ENCODE data around the gene NEURL1. TPM values are rescaled to one million over a fixed set of nuclear protein-coding genes. Genes with fewer than 3 reads are reported as not detected.

The NEURL1 gene
- total RNA-seq, 2 experiments from 2014 or later = 1.1 to 1.6 TPM

DNA sequence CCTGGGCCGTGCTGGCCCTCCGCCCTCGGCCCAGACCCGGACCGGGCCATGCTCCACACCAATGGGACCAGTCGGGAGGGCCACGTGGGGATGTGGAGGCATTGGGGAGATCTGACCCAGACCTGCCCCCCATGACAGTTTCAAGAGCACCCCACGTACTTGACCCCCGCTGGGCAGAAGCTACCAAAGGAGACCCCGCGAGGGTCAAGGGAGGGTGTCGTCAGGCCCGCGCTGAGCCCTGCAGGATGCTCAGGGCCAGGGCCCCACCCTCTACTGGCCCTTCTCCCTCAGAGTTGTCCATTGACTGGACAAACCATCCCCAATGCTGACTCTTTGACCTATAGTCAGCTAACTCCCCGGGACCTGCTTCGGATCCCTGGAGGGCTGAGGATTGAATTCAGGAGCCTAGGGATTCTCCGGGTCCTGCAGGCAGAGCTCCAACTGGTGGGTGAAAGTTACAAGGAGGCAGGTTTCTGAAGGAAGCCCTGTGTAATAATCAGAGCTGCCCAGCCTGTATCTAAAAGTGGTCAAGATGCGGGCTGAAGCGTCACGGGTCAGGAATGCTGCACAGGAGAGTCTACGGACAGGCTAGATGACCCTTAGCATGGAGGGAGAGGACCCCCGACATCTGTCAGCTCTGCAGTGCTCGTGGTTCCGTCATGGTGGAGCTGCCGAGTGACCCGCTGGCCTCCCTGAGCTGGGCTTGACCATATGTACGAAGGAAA is 40.8 kb upstream of the NEURL1 start:
- H3K4me3 Mint-ChIP-seq = peak overlapping the region; percentile 83
- H3K36me3 Mint-ChIP-seq (ENCODE audit: low read depth) = peaks cover 35% of the 10 kb centered on the region
- no peaks in the 10 kb centered on the region for H3K9me3 Mint-ChIP-seq
- no peak for DNase-seq
- no peaks in the 10 kb centered on the region for H3K27me3 Mint-ChIP-seq
- peak overlapping the region; percentile 84 for H3K27ac Mint-ChIP-seq
- POLR2A ChIA-PET = no interaction called here
- CTCF ChIA-PET = interaction anchor here (0.7 to 4.6 kb wide), 6 partner anchors 13 to 84 kb away, joined by 3 to 16 read pairs (median 4); no protein-coding TSS in a partner anchor
- H3K4me1 Mint-ChIP-seq = peaks cover 66% of the 10 kb centered on the region

- POLR2A ChIA-PET = no interaction called here
- DNase-seq = no peak
- Mint-ChIP-seq H3K4me3 (no peak overlapping the region), H3K9me3 (no peaks in the 10 kb centered on the region), H3K27me3 (no peaks in the 10 kb centered on the region), H3K36me3 (ENCODE audit: low read depth) (peaks cover 24% of the 10 kb centered on the region), H3K27ac (peak overlapping the region; percentile 78), H3K4me1 (peaks cover 63% of the 10 kb centered on the region)
- CTCF ChIA-PET = interaction anchor here (0.5 to 4.6 kb wide), 5 partner anchors 16 to 161 kb away, joined by 3 to 13 read pairs (median 5); no protein-coding TSS in a partner anchor
These were observed 39.5 kb upstream of the NEURL1 start for GRCh38 chr10:103454026-103454425.

- no peak overlapping the region for H3K27ac Mint-ChIP-seq
- H3K27me3 Mint-ChIP-seq = no peaks in the 10 kb centered on the region
- ChIA-PET CTCF (interaction anchor here (0.6 to 3.3 kb wide), 4 partner anchors 15 to 1649 kb away, joined by 3 to 12 read pairs (median 3); no protein-coding TSS in a partner anchor), POLR2A (no interaction called here)
- no peaks in the 10 kb centered on the region for H3K9me3 Mint-ChIP-seq
- H3K36me3 Mint-ChIP-seq (ENCODE audit: low read depth) = peaks cover 12% of the 10 kb centered on the region
- no peak for DNase-seq
- peaks cover 63% of the 10 kb centered on the region for H3K4me1 Mint-ChIP-seq
- no peak overlapping the region for H3K4me3 Mint-ChIP-seq
These were observed 38.3 kb upstream of the NEURL1 start for GRCh38 chr10:103455235-103455634.

GRCh38 chr10:103456074-103456660 is 37.3 kb upstream of the NEURL1 start:
- Mint-ChIP-seq H3K4me3 (no peak overlapping the region), H3K27ac (no peak overlapping the region), H3K9me3 (no peaks in the 10 kb centered on the region), H3K4me1 (peaks cover 55% of the 10 kb centered on the region), H3K27me3 (no peaks in the 10 kb centered on the region), H3K36me3 (ENCODE audit: low read depth) (peaks cover 3% of the 10 kb centered on the region)
- DNase-seq = no peak
- CTCF ChIA-PET = interaction anchor here (0.6 to 3.3 kb wide), 6 partner anchors 14 to 1650 kb away, joined by 3 to 12 read pairs (median 3); no protein-coding TSS in a partner anchor
- POLR2A ChIA-PET = no interaction called here

- H3K4me3 Mint-ChIP-seq = no peak overlapping the region
These were observed 36.3 kb upstream of the NEURL1 start for GRCh38 chr10:103457176-103457712.

DNA sequence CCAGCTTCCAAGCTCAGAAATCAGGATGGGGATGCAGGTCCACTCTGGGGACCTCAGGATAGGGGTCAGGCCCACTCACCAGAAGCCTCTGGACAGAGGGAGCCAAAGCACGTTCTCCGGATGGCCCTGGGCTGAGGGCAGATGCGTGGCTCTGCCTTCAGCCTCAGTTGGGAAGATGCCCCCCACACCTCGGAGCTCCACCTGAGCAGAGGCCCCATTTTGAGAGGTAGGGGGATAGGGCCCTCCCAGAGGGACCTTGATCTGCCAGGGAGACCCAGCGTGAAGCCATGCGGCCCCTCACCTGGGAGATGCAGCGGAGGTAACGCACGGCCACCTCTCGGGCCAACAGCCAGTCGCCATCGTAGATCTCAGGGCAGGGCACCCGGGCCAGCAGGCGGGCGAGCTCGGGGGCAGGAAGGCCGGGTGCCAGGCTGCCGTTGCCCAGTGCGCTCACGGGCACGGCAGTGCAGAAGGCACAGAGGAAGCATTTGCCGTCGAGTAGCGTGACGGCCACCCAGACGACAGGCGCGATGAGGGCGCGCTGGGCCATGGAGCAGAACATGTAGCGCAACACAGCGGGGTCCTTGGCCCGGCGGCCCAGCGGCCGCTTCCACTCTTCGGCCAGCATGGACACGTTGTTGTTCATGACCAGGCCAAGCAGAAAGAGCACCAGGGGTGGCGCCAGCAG is 35.5 kb upstream of the NEURL1 start:
- Mint-ChIP-seq H3K27me3 (no peaks in the 10 kb centered on the region), H3K4me1 (peaks cover 43% of the 10 kb centered on the region), H3K27ac (no peak overlapping the region), H3K4me3 (no peak overlapping the region), H3K36me3 (ENCODE audit: low read depth) (no peaks in the 10 kb centered on the region), H3K9me3 (no peaks in the 10 kb centered on the region)
- DNase-seq = no peak
- CTCF ChIA-PET = interaction anchor here (1.9 kb wide), 1 partner anchor 14 kb away, joined by 6 read pairs; no protein-coding TSS in a partner anchor
- POLR2A ChIA-PET = no interaction called here

More at GRCh38 chr10:103457176-103457712, 36.3 kb upstream of the NEURL1 start:
- peak overlapping the region; percentile 73 for H3K27ac Mint-ChIP-seq
- H3K9me3 Mint-ChIP-seq = no peaks in the 10 kb centered on the region
- ChIA-PET POLR2A (no interaction called here), CTCF (interaction anchor here (0.9 to 1.9 kb wide), 3 partner anchors 15 to 42 kb away, joined by 3 to 6 read pairs (median 4); no protein-coding TSS in a partner anchor)
- H3K4me1 Mint-ChIP-seq = peaks cover 50% of the 10 kb centered on the region
- H3K36me3 Mint-ChIP-seq (ENCODE audit: low read depth) = no peaks in the 10 kb centered on the region
- H3K27me3 Mint-ChIP-seq = no peaks in the 10 kb centered on the region
- no peak for DNase-seq

DNA sequence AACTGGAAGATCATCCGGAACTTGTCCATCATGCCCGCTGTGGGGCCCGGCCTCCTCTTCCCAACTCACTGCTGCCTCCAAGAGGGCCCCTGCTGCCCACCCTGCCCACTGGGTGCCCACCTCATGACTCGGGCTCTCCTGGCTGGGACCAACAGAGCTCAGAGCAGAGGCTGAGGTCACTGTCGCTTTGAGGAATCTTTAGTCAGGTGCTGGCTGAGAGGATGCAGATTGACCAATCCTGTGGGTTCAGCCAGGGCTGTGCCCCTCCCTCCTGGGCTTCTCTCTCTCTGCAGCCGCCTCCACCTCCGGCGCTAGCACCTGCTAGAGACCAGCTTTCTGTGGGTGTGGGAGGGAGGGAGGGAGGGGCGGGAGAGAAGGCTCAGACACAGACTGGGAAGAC is 34.8 kb upstream of the NEURL1 start, which contains the start of gene CALHM1:
Gene CALHM1 (minus strand): TSS at position 181 of the 400 bp plus-strand sequence. CDS start 149 bp downstream, at position 32.
- POLR2A ChIA-PET = no interaction called here
- H3K27me3 Mint-ChIP-seq = peaks cover 6% of the 10 kb centered on the region
- DNase-seq = peak; percentile 35
- H3K4me3 Mint-ChIP-seq = no peak within 1 kb of the TSS
- peak within 1 kb of the TSS; percentile 78 for H3K27ac Mint-ChIP-seq
- H3K4me1 Mint-ChIP-seq = peaks cover 38% of the 10 kb centered on the region
- no peaks in the 10 kb centered on the region for H3K36me3 Mint-ChIP-seq (ENCODE audit: low read depth)
- no peaks in the 10 kb centered on the region for H3K9me3 Mint-ChIP-seq
- CTCF ChIA-PET = interaction anchor here (1.9 kb wide), 1 partner anchor 13 kb away, joined by 6 read pairs; no protein-coding TSS in a partner anchor

- H3K36me3 Mint-ChIP-seq (ENCODE audit: low read depth) = no peaks in the 10 kb centered on the region
- no peak for DNase-seq
- CTCF ChIA-PET = interaction anchor here (1.1 kb wide), 2 partner anchors 12 to 630 kb away, joined by 3 to 5 read pairs; no protein-coding TSS in a partner anchor
- POLR2A ChIA-PET = no interaction called here
- H3K27me3 Mint-ChIP-seq = peaks cover 7% of the 10 kb centered on the region
- H3K9me3 Mint-ChIP-seq = no peaks in the 10 kb centered on the region
- H3K4me3 Mint-ChIP-seq = no peak overlapping the region
- peaks cover 35% of the 10 kb centered on the region for H3K4me1 Mint-ChIP-seq
- peak overlapping the region; percentile 78 for H3K27ac Mint-ChIP-seq
These were observed 33.9 kb upstream of the NEURL1 start for GRCh38 chr10:103459615-103460014.

DNA sequence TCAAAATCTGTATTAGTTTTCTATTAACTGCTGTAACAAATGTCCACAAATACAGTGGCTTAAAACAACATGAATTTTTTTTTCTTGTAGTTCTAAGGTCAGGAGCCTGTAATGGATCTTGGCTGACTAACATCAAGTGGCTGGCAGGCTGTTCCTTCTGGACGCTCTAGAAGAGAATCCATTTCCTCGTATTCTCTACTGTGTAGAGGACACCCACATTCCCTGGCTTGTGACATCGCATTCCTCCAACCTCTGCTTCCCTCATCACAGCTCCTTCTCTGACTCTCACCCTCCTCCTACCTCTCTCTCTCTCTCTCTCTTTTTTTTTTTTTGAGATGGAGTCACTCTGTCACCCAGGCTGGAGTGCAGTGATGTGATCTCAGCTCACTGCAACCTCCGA is 30.0 kb upstream of the NEURL1 start:
- no peak overlapping the region for H3K27ac Mint-ChIP-seq
- ChIA-PET CTCF (interaction anchor here (0.6 to 0.7 kb wide), 2 partner anchors 14 to 52 kb away, joined by 3 read pairs; no protein-coding TSS in a partner anchor), POLR2A (no interaction called here)
- no peaks in the 10 kb centered on the region for H3K36me3 Mint-ChIP-seq (ENCODE audit: low read depth)
- H3K4me1 Mint-ChIP-seq = peaks cover 48% of the 10 kb centered on the region
- H3K27me3 Mint-ChIP-seq = peaks cover 7% of the 10 kb centered on the region
- no peaks in the 10 kb centered on the region for H3K9me3 Mint-ChIP-seq
- no peak overlapping the region for H3K4me3 Mint-ChIP-seq
- DNase-seq = no peak

DNA sequence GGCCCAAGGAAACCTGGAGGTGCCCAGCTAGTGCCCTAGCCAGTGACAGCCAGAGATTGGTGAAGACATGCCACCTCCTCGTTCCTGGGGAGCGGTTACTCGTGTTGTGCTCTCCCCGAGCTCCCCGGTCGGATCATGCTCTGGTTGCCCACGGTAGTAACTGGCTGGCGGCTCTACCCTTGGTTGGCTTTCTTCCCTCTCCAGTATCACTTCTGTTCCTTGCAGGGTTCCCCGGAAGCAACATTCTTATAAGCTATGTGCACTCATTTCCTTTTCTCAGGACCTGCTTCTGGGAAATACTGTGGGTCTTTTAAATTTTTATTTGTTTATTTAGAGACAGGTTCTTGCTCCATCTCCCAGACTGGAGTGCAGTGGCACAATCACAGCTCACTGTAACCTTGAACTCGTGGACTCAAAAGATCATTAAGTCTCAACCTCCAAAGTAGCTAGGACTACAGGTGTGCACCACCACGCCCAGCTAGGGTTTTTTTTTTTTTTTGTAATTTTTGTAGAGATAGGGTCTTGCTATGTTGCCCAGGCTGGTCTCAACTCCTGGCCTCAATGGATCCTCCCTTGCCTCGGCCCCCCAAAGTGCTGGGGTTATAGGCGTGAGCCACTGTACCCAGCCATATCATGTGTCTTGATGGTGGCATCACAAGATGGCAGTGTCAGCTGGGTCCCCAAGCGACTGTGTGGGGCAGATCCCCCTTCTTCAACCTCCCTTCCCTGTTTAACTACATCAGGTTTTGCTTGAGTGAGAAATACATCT is 27.9 kb upstream of the NEURL1 start:
- peaks cover 48% of the 10 kb centered on the region for H3K4me1 Mint-ChIP-seq
- CTCF ChIA-PET = interaction anchor here (0.6 to 1.0 kb wide), 6 partner anchors 10 to 630 kb away, joined by 3 to 4 read pairs (median 4); no protein-coding TSS in a partner anchor
- H3K27ac Mint-ChIP-seq = no peak overlapping the region
- DNase-seq = no peak
- peaks cover 11% of the 10 kb centered on the region for H3K36me3 Mint-ChIP-seq (ENCODE audit: low read depth)
- H3K4me3 Mint-ChIP-seq = no peak overlapping the region
- POLR2A ChIA-PET = no interaction called here
- H3K27me3 Mint-ChIP-seq = peaks cover 9% of the 10 kb centered on the region
- peaks cover 7% of the 10 kb centered on the region for H3K9me3 Mint-ChIP-seq

- ChIA-PET CTCF (interaction anchor here (0.7 to 1.3 kb wide), 2 partner anchors 14 to 16 kb away, joined by 3 to 4 read pairs; no protein-coding TSS in a partner anchor), POLR2A (no interaction called here)
- peaks cover 16% of the 10 kb centered on the region for H3K36me3 Mint-ChIP-seq (ENCODE audit: low read depth)
- H3K27ac Mint-ChIP-seq = no peak overlapping the region
- peaks cover 58% of the 10 kb centered on the region for H3K4me1 Mint-ChIP-seq
- no peak for DNase-seq
- H3K27me3 Mint-ChIP-seq = peaks cover 9% of the 10 kb centered on the region
- peaks cover 7% of the 10 kb centered on the region for H3K9me3 Mint-ChIP-seq
- no peak overlapping the region for H3K4me3 Mint-ChIP-seq
These were observed 26.8 kb upstream of the NEURL1 start for GRCh38 chr10:103466734-103467133.

DNA sequence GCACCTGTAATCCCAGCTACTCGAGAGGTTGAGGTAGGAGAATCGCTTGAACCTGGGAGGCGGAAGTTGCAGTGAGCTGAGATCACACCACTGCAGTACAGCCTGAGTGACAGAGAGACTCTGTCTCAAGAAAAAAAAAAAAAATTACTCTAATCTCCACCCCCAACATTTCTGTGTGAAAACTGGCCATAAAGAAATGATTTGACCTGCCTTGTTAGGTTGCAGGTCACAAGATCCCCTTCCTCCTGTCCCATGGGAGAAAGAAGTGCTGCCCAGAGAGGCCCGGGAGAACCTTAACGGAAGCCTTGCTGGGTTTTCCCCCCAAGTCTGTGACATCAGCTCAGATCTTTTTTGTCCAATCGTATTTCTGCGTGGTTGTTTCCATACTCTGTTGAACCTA is 26.1 kb upstream of the NEURL1 start:
- Mint-ChIP-seq H3K27ac (no peak overlapping the region), H3K4me3 (no peak overlapping the region), H3K4me1 (peaks cover 65% of the 10 kb centered on the region), H3K27me3 (peaks cover 9% of the 10 kb centered on the region), H3K36me3 (ENCODE audit: low read depth) (peaks cover 16% of the 10 kb centered on the region), H3K9me3 (peaks cover 7% of the 10 kb centered on the region)
- POLR2A ChIA-PET = no interaction called here
- no peak for DNase-seq
- CTCF ChIA-PET = interaction anchor here (0.7 to 1.3 kb wide), 3 partner anchors 13 to 25 kb away, joined by 3 to 6 read pairs (median 4); no protein-coding TSS in a partner anchor

Measured in activated CD4-positive, alpha-beta T cell treated with anti-CD3 and anti-CD28 coated beads, Interleukin-2, amount 10 ng/mL, durations not matched to agents 7 days and 5 days (primary cell).